ENCODE measurements around the gene ADAM19.

Gene ADAM19

DNA sequence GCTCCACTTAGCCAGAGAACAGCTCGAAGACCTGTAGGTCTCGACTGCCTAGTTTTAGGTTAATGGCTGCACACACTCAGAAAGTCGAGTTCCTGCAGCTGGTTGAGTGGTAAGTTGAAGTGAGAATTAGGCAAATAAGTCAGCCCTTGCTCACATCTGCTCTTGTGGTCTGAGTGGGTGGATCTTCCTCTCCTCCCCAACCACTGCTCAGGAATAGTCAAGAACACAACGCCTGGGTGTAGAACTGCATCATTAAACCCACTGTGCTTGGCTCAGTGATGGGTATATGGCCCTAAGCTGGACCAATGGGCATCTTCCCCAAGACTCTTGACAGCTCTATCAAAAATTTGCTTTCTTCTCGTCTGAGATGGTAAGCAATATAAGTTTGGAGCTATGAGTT lies 20.9 kb upstream of the ADAM19 start:
- DNase-seq (ENCODE audit: low read depth in 1 of 2, low spot score in 1 of 2), result peak in 1 of 2 donors; percentile 19

DNA sequence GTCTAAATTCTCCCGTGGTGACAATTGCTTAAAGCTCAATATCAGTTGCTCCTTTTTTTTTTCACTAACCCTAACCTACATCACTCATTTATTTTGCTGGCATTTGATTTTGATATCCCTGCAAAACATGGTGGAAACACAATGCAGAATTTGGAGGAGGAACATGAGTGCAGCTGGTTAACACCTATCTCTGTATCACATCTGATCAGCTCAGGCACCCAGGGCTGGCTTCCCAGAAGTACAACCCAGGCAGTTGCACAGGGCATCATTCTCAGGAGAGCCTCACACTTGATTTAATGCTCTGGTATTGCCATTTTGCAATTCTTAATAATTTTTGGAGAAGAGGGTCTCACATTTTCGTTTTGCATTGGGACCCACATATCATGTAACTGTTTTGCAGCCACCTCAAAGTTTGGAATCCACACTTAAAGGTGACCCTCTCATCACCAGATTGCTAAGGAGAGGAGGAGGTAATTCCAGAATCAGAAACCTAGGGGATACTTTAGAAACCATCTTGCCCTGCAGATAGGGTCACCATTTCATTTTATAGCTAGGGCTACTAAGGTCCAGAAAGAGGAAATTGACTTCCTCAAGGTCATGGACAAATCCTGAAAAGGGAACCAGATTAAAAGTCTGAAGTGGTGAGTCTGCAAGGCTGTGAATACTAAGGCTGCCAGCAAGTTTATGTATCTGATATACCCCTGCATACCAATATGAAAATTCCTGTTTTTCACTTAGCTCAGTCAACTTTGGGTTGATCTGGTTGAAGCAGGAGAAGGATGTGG lies 19.3 kb upstream of the ADAM19 start:
- no peak for DNase-seq (ENCODE audit: low read depth in 1 of 2, low spot score in 1 of 2)

DNA sequence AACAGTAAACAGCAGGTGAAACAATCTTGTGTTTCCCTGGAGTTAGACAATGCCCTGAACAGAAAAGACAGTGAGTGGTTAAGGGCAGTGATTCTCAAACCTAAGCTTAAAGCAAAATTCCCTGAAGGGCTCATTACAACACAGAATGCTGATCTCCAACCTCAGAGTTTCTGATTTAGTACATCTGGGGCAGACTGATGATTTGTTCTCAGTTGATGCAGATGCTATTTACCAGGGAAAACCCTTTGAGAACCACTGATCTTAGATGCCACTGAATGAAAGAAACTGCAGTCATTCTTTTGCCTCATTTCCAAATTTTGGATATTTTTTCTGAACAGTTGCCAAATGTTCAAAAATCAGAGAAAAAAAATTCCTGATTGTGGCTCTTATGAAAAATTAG lies 18.7 kb upstream of the ADAM19 start:
- DNase-seq (ENCODE audit: low read depth in 1 of 2, low spot score in 1 of 2), result no peak

DNA sequence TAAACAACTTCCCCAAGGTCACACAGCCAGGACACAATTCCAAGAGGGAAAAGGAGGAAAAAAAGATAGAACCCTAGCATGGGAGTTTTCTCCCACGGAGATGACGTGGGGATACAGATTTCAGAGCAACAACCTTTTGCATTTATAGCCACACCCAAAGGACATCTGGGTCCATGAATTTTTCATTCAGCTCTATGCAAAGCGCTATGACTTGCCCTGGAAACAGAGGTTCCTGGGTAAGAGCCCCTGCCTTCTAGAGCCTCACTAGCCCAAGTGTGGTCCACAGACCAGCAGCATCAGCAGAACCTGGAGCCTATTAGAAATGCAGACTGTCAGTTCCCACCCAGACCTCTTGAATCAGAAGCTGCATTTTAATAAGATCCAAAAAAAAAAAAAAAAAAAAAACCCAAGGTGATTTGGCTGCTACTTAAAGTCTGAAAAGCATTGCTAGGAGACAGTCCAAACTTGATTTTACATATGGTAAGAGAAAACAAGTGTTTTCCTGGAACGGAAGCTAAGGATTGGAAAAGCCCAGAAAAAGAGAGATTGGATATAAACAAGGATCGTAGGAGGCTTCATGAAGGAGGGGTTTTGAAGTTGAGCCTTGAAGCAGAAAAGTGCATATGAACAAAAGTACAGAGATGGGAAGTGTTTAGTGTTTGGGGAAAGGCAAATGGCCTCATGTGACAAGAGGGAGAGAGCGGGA lies 17.6 kb upstream of the ADAM19 start:
- DNase-seq (ENCODE audit: low read depth in 1 of 2, low spot score in 1 of 2), result no peak

GRCh38 chr5:157592594-157592993 lies 17.0 kb upstream of the ADAM19 start:
- no peak for DNase-seq (ENCODE audit: low read depth in 1 of 2, low spot score in 1 of 2)

- DNase-seq (ENCODE audit: low read depth in 1 of 2, low spot score in 1 of 2), result no peak
These were observed 14.9 kb upstream of the ADAM19 start for GRCh38 chr5:157590478-157590877.

DNA sequence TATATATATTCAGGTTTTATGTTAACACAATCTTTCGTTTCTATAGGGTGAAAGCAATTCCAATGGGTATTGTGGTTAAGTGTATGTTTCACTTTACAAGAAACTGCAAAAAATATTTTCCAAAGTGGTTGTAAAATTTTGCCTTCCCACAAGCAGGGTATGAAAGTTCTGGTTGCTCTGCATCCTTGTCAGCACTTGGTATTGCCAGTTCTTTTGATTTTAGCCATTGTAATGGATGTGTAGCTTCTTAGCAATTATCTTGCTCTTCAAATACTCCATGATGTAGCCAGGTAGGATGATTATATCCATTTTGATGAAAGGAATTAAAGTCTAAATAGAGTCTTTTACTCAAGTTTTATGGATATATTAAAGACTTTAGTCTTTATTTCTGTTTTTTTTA lies 9.1 kb upstream of the ADAM19 start:
- DNase-seq (ENCODE audit: low read depth in 1 of 2, low spot score in 1 of 2), result no peak

GRCh38 chr5:157582731-157583620 lies 7.4 kb upstream of the ADAM19 start:
- DNase-seq (ENCODE audit: low read depth in 1 of 2, low spot score in 1 of 2), result no peak

DNA sequence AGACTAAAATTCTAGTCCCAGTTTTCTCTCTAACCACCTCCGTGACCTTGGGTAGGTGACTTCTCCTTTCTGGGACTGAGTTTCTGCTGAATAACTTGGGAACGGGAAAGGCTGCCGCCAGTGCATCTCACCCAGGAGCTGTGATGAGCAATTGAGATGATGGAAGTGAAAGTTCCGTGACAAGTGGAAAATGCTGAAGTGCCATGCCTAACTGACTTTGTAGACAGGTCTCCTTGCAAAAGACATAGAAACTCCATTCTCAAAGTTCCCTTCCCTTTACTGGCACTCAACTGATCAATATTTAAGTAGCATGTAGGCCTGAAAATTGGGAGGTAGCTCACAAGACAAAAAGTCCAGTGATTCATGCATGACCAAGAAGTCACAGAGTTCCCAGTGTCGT lies 6.3 kb upstream of the ADAM19 start:
- no peak for DNase-seq (ENCODE audit: low read depth in 1 of 2, low spot score in 1 of 2)

GRCh38 chr5:157578079-157578780 lies 2.7 kb upstream of the ADAM19 start:
- no peak for DNase-seq (ENCODE audit: low read depth in 1 of 2, low spot score in 1 of 2)

DNA sequence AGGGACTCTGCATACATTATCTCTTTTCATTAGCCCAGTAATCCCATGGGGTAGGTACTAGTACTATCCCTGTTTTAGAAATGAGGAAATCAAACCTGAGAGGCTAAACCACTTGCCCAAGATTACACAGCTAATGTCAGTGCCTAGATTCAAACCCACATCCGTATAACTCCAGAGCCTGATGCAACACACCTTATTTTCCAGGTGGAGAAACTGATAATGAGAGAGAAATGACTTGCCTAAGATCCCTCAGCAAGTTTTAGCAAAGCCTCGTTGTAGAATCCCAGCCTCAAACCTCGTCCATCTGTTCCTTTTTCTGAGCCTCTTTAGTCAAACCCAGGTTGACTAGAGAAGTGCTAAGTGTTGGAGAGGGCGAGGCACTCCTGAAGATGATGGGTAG lies 1.1 kb upstream of the ADAM19 start:
- DNase-seq (ENCODE audit: low read depth in 1 of 2, low spot score in 1 of 2), result no peak

DNA sequence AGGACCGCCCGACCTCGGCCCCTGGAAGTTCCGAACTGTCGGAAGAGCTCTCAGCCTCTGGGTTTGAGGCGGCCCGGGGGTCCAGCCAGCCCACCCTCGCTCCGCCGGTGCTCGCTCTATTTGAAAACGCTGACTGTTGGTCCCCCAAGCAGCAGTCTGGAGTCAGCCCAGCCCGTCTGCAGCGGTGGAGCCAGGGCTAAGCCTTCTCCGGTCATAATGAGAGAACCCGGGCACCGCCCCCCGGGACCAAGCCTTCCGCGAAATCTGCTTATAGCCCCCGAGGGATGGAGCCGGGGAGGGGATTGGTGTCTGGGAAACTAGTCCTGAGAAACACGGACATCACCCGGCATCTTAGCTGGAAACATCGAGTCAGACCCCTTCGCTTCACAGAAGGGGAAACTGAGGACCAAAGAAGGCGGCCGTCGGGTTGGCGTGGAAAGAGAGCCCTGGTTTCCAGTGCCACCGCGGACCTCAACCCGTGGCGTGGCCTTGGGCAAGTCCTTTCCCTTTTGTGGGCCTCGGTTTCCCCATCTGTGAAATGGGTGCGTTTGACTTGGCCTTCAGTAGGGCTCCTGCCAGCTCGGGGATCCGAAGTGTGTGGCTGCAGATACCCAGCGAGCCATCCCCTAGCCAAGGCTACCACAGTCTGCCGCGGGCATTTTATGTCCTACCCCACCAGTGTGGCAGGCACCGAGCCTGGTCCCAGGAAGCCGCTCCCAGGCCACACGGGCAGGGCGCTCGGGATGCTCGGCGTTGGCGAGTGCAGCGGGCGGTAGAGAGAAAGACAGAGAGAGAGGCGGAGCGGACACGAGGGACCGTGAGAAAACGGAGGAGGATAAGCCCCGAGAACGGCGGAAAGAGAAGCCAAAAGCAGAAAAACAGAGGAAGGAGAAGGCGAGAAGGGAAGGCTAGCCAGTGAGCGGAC lies 857 bp downstream of the ADAM19 start:
- peak in 1 of 2 donors; percentile 5 for DNase-seq (ENCODE audit: low read depth in 1 of 2, low spot score in 1 of 2)

DNA sequence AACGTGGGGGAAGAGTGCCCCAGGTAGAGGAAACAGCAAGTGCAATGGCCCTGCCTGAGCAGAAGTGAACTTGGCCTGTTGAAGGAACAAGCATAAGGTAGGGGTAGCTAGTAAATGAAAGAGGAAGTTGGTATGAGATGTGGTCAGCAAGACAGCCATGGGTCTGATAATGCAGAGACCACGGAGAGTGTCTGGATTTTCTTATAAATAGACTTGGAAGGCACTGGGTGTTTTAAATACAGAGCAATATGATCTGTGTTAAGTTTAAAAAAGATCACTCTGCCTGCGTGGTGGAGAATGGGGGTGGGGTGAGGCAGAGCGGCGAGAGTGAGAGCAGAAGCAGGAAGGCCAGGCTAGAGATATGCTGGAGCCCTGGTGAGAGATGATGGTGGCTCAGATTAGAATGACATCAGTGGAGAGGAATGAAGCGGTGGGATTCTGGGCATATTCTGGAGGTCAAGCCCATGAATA lies 4.2 kb downstream of the ADAM19 start:
- DNase-seq (ENCODE audit: low read depth in 1 of 2, low spot score in 1 of 2), result no peak

- DNase-seq (ENCODE audit: low read depth in 1 of 2, low spot score in 1 of 2), result no peak
These were observed 4.9 kb downstream of the ADAM19 start for GRCh38 chr5:157570531-157571200.

DNA sequence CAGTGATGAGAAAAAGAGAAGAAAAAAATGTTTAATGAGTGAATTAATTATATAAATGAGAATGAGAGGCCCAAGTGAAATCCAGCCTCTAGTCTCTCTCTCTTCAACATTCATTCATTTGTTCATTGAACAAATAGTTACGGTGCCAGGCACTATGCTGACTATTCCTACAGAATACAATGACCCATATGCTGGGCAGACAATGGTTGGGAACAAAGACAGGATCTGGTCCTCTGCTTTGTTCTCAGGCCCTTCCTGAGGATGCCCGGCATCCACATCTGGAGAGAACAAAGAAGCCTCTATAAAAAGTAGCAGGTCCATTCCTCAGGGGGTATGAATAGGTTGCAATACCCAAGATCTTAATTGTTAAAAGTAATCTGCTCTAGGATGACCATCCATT lies 6.9 kb downstream of the ADAM19 start:
- no peak for DNase-seq (ENCODE audit: low read depth in 1 of 2, low spot score in 1 of 2)

DNA sequence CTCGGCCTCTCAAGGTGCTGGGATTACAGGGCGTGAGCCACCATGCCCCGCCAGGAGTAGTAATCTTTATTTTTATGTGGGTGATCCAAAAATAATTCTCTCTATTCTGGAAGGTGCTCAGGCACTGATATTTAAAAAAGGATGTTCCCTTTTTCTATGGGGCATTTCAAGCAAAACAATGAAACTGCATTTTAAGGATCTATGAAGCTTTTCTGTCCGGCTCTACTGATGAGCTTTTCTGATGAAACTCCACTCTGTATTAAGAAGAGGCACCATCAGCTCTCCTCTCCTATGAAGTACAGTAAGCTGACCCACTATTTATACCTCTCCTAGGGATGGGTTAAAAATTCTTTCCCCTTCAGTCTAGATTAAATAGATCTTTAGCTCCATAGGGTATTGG lies 7.4 kb downstream of the ADAM19 start:
- DNase-seq (ENCODE audit: low read depth in 1 of 2, low spot score in 1 of 2), result no peak

DNA sequence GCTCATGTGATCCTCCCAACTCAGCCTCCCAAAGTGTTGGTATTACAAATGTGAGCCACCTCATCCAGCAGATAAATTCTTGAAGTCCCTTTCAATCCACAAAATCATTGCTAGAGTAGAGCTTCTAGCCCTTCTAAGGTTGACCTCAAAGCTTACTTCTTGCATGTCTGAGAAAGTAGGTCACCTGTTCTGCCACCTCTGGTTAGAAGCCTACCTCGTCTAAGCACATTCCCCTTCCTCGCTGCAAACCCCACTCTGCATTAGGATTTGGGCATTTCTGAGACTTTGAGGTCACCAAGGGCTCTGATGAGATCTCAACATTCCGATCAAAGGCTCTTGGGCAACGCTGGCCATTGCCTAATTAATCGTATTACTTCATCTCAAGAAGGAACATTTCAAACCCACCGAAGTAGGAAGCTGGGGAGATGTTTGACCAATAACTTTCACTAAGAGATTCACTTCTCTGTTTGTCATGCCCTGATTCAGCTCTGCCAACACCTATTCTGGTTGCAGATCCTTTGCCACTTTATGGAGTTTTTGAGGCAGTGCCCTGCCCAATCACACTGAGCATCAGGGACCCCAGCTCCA lies 8.6 kb downstream of the ADAM19 start:
- DNase-seq (ENCODE audit: low read depth in 1 of 2, low spot score in 1 of 2), result no peak

GRCh38 chr5:157563929-157564716 lies 11.5 kb downstream of the ADAM19 start:
- DNase-seq (ENCODE audit: low read depth in 1 of 2, low spot score in 1 of 2), result no peak

Measured in activated T-helper 1 cell treated with anti-CD3 and anti-CD28 coated beads, Interleukin-2, amount 50 U/mL, for 16 hours (primary cell).